GM21529 (cell line): ENCODE data around the gene RETNLB.

ENCODE experiments used
- ATAC-seq: cut with Tn5 transposase; IDR thresholded peaks from one replicate; pipeline ENCODE4 v1.9.1; 2021; ENCODE audit not compliant: unreplicated experiment

RETNLB gene, protein sequence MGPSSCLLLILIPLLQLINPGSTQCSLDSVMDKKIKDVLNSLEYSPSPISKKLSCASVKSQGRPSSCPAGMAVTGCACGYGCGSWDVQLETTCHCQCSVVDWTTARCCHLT

DNA sequence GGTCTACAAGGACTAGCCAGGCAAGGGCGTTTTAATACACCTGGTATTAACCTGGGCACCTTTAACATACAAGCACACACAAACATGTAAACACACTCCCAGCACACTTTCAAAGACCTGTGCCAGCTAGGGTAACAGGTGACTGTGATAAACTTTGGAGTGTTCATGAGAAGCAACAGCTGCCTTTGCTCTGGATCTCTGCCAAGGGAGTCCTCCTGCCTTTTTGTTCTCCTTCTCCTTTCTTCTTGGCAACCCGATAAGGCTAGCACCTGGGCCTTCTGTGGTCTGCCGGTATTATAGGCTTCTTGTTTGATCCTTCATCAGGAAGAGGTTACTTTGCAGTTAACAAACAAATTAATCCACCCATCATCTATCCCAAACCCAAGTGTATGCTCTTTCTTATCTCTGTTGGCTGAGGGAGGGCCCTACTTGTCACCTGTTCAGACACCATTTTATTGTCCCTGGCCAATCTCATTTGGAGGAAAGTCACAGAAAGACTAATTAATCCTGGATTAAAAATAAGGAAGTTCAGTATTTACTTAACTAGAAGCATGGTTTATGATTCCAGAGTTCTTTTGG is at the start of gene RETNLB:
RETNLB (minus strand) TSS at position 7 of the 579 bp plus-strand sequence. CDS start 225 bp downstream, outside the sequence.
- no peak for ATAC-seq

DNA sequence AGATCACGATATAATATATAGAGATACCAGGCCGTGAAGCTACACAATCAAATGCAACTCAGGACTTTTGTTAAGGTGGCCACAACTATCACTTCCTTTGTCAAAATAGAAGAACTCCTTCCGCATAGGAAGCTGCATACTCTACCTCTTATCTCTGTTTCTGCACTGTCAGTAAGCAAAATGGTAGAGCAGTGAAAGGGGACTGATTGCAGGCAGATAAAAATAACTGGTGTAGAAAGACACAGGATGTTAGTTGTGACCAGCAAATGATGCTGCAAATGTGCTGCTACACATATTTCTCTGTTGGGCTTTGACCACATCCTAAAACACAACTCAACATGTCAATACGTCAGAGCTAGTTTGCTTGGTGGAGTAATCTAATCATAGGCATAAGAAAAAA is 49.1 kb upstream of the RETNLB start:
- no peak for ATAC-seq

DNA sequence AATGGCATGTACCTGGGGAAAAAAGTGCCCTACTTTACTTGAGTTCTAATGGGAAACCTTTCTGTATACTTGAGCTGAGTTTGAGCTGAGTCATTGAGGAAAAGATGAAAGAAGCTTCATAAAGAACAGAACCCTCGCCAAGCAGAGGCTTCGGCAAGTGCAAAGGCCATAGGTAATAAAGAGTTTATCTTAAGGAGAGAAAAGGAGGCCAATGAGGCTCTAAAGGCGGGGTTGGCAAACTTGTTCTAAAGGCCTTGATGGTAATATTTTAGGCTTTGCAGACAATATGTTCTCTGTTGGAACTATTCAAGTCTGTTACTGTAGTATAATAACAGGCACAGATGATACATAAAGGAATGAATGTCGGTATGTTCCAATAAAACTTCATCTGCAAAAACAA is 47.8 kb upstream of the RETNLB start:
- ATAC-seq: no peak

DNA sequence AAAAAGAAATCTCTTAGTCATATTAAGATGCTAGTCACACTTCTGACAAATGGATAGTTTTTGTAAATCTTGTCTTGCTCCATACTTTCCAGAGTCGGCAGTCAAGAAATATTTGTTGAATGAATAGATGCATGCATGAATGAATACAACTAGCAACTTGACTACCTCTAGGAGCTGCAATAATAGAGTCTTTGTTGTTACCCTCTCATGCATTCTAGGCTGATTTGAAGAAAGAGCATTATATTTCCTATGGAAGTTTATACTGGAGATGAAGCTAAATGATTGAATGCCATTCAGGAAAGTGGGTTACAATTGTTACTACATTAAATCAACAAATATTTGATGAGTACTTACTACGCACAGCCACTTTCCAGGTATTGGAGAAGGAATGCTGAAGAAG is 47.2 kb upstream of the RETNLB start:
- ATAC-seq: no peak

DNA sequence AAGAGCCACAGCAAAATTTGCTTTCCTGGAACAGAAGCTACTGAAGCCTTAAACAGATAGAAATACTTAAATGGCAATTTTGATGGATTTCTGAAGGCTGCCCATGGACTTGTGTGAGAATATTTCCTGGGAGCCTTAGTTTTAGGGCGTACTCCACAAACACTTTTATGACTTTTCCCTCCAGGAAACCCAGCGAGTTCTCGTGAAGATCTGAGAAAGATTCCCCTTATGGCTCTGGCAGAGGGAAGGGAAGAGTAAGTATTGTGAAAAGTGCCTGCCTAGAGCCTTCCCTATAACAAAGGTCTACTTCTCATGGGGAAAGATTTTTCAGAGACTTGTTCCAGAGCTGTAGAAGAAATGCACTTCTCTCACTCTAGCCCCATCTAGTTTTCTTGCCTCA is 34.3 kb upstream of the RETNLB start:
- no peak for ATAC-seq

DNA sequence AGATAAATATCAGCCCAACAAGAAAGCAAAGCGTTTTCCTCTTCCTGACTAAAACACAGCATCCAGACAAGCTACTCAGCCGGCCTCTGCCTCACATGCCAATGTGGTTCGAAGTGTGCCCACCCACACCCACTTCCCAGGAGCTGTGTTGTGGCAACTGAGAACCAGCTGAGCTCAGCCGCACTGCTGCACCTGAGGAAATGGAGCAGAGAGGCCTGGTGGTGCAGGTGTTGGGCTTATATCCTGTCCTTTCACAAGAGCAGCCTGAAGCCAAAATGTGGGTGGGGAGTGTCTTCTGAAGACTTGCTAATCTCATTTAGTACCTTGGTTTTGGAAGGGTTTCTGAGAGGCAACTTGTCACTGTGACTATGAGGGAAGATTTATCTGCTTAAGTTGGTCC is 23.0 kb upstream of the RETNLB start:
- ATAC-seq: no peak

DNA sequence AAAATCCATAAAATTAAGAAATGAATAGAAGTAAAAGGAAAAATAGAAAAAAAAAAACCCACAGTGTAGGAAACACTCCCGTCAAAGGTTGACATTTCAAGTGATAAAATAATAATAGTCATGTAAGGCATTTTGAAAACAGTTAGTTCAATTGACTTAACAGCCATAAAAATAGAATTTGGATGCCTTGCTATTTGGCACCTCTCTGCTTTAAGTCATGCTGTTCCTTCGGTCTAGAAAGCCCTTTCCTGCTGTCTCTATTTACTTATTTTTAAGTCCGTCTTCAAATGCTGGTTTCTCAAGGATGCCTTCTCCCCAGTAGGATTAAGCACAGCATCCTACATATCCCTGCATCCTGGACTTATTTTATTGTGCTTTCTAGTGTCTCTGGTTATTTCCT is 22.3 kb upstream of the RETNLB start:
- no peak for ATAC-seq

DNA sequence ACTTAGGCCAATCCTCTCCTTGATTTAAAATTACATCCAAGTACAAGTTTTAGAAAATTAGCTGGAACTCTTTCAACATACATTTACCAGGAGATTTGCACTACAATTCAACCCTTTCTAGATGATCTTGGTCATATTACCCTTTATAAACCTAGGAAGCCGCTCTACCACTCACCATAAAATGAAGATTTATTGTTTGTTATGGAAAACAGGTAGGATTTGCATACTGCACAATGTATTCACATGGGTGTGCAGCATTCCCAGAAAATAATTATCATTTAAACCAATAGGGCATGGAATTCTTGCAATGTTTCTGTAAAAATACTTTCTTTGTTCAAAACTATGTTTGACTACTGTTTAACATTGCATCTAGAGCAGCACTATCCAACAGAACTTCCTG is 18.4 kb upstream of the RETNLB start:
- ATAC-seq: no peak

DNA sequence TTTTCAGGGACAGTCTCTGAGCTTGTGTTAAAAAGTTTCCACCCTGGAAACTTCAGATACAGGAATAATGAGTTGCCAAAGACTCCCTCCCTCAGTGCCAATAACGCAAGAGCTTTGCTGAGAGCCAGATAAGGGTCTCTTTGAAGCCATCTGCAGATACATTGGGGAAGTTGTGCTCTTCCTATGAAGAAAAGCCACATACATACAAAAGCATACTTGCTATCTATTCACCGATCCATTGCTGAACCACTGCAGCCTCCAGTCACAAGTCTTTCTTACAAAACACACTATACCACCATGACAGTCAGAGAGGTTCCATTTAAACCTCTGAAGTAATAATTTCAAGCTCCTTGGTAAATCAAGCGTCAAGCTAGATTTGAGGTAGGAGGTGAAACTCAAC is 10.0 kb upstream of the RETNLB start:
- ATAC-seq: no peak

DNA sequence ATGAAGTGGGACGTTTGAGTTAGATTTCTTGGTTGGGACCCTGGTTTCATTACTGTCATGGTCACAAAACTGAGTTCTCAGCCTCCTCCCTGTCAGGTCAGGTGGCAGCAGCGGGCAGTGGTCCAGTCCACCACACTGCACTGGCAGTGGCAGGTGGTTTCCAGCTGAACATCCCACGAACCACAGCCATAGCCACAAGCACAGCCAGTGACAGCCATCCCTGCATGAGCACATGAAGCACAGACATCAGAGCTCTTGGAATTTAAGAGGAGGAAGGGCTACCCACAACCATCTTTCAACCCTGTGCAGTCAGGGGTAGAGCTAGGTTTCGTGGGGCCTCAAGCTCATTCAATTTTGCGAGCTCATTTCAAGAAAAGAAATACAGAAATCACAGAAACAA is 1.5 kb downstream of the RETNLB start:
- no peak for ATAC-seq

DNA sequence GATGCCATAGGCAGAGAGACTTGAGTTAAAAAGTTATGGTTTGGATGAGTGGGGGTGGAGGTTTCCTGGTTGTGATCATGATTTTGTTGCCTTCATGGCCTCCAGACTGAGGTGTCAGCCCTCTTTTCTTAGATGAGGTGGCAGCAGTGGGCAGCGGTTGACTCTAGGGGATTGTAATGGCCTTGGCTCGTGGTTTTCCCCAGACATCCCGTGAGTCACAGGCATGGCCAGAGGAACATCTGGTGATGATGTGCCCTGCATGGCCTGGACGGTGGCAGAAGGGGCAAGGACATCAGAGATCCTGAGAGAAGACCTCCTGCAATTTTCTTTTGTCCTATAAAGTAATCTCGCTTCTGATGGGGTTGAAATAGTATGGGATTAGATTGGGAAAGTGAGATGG is 12.4 kb downstream of the RETNLB start:
- no peak for ATAC-seq

DNA sequence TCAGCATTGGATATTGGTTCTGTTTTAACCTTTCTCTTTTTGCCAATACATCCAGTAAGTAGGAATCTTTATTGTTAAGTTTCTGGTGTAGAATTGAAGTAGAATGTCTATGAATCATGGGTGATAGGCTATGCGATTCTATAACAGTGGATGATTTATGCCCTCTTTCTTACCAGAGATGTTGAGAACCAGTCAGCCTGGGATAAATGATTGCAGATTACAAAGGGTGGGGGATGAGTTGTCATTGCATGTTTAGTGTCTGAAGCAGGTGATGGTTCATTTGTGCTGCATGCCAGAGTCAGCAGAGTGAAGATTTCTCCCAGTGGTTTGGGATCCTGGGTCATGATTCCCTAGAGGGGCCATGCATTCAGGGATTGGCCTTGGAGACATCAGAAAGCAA is 14.3 kb downstream of the RETNLB start:
- no peak for ATAC-seq

DNA sequence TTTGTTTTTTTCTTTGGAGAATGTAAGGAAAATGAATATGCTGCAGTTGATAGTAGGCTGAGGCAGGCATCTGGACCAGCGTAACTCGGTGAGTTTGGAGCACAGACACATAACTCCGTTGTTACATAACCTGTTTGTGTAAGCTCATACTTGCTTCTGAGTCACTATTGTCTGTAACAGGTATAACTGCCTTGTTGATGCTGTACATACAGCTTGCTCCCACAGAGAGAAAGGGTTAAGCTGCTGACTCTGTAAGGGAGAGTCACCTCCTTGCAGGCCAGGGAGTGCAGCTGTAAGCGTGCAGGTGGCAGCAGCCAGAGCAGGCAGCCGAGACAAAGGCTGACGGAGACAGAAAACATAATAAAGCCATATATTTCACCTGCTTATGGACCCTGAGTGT is 20.4 kb downstream of the RETNLB start:
- ATAC-seq: no peak

DNA sequence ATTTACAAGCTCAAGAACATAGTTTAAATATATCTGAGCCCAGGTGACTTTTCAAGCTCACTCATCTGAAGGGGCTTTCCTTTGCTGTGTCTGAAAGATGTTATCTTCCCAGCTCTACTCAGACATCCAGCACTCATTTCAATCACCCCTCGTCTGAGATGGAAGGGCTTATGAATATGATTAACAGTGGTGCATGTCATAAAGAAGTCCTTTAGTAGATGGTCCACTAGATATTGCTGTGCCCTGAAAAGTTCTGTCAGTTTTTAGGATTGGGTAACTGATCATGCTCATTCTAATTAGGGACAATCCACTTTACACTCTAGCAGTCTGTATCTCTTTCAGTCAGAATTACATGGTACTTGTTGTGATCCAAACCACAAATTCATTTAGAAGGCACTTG is 28.3 kb downstream of the RETNLB start:
- no peak for ATAC-seq

DNA sequence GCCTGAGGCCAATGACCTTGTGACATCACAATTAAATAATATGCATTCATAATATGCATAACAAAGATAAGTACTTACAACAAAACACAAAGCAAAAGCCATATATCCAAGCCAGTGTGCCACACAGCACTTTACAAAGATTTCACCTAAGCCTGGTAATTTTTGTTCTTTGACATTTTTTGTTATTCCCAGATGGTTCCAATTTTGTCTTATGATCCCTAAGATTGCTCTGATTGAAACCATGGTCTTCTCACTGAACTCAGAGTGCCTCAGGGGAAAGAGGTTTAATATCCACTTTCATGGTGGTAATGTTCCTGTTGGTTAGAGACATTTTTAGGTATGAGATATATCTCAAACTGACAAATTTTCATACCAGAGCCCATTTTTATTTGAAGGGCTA is 29.1 kb downstream of the RETNLB start:
- no peak for ATAC-seq

DNA sequence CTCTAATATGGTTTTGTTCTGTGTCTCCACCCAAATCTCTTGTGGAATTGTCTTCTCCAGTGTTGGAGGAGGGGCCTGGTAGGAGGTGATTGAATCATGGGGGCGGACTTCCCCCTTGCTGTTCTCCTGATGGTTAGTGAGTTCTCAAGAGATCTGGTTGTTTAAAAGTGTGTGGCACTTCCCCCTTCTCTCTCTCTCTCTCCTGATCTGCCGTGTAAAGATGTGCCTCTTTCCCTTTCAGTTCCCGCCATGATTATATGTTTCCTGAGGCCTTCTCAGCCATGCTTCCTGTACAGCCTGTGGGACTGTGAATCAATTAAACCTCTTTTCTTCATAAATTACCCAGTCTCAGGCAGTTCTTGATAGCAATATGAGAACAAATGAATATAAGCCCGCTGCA is 33.1 kb downstream of the RETNLB start:
- ATAC-seq: no peak

DNA sequence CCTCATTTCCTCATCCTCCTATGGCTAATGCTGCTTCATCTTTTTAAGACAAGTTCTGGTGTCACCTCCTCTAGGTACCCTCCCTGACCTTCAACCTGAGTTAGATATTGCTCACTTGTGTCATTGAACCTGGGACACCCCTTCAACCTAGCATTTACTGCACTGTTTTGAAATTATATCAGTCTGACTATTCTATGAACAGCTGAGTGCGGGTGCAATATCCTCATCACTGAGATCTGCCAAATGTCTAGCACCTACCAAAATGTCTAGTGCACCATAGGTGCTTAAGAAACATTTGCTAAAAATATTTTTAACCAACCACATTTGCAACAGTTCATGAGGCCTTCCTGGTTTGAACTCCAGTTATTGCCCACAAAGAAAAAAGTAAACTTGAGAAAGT is 34.5 kb downstream of the RETNLB start:
- no peak for ATAC-seq

DNA sequence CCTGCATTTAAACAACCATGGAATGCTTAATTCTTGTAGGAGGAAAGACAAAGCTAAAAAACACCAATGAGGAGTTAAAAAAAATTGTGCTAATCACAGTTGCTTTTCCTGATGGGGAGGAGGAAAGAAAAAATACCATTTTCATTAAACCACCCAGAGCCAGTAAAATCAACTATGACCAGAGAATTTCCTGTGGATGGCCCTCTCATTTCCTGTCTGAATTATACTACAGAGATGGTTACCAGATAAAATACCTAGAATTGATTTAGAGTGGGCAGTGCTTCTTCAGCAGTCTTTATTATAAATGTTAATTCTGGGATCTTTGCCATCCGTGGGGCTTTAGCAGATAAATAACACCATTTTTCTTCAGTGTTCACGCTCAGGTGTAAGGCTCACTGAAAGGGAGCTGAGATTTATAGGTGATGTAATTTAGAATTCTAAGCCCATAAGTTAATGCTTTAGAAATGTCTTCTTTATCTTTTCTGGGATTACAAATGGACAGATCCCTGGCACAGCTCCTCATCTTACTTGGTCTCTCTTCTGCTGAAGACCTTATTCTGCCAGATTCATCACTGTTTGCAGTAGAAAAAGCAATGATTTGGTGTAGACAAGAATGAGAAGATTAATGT is 37.9 kb downstream of the RETNLB start:
- ATAC-seq: no peak

DNA sequence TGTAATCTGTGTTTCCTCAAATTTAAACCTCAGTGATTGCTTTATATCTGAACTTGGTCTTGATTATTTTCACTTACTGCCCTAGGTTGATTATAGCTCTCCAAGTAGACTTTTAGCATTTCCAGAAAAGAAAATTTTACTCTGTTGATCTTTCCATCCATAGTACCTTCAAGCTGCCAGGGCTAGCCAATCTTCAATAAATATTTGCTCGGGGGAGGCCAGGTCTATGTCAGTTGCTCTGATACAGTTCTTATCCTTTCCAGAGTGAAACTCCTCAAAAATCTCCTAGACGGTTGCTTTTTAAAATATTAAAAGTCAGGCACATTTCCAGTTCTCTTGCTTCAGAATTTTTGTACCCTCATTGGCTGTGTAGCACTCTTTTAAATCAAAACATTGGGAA is 38.8 kb downstream of the RETNLB start:
- ATAC-seq: no peak

DNA sequence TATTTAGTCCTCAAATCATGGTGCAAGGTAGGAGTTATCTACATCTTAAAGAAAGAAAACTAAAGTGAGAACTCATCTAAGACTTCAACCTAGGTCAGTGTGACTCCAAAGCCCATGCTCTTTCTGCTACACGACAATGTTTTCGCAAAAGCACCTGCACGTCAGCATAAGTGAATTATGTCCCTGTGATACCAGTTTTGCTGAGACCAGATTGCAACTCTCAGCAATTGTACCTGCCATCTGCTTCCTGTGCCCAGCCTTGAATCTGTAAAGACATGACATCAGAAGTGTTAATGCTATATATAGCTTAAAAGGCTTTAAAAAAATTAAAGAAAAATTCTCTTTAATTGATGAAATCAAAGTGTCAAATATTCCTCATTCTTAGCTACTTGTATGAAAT is 43.4 kb downstream of the RETNLB start:
- no peak for ATAC-seq

DNA sequence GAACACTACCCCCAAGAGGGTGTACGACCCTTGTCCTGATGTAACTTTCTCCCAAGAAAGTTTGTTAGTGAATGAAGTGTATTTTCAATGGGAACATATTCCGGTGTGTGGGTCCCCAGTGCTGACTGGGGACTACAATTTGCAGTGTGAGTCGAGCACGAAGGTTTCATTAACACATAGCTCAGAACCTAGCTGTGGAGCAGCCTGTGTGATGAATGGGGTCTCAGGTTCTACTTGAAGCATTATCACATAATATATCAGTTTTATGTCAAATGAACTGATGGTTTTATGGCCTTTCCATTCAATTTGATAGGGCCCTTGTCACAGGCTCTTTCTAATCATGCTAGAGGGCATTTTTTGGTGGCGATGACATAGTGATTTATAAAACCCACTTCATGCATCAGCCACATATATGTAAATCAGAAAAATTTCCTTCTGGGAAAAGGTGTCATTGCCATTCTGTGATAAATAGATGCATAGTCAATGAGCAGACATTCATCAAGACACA is 44.1 kb downstream of the RETNLB start:
- ATAC-seq: no peak
